ENCODE data around the gene SLC27A6. TPM values are rescaled to one million over a fixed set of nuclear protein-coding genes. Genes with fewer than 3 reads are reported as not detected.

SLC27A6 gene
- total RNA-seq, 1 donor from 2014 or later, result 1.1 TPM

DNA sequence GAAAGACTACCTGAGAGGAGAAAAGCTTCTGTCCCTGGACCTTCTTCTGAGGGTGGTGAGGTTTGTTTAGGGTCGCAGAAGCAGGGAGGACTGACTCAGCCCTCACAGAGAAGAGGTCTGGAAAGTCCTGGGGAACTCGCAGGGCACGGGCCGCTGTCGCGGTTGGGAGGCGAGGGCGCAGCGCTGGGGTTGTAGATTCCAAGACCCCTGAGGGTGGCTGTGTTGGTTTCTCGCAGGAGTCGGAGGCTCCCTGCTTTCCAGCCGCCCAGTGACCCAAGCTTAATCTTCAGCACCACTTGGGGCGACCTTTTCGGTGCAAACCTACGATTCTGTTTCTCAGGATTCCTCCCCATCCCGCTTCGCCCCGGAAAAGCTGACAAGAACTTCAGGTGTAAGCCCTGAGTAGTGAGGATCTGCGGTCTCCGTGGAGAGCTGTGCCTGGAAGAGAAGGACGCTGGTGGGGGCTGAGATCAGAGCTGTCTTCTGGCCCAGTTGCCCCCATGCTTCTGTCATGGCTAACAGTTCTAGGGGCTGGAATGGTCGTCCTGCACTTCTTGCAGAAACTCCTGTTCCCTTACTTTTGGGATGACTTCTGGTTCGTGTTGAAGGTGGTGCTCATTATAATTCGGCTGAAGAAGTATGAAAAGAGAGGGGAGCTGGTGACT, 482 bp downstream of the SLC27A6 start:
- Histone ChIP-seq H3K36me3 (ENCODE audit: control insufficient read depth, insufficient read depth, low read length) (no peaks in the 10 kb centered on the region), H3K4me3 (ENCODE audit: low read depth, low read length) (peak overlapping the region; percentile 31), H3K27me3 (ENCODE audit: control insufficient read depth, insufficient read depth, low read length) (peaks cover 3% of the 10 kb centered on the region)
- DNase-seq (ENCODE audit: low read depth) (no peak), FAIRE-seq (no peak)
- TF ChIP-seq, protein P1, sequence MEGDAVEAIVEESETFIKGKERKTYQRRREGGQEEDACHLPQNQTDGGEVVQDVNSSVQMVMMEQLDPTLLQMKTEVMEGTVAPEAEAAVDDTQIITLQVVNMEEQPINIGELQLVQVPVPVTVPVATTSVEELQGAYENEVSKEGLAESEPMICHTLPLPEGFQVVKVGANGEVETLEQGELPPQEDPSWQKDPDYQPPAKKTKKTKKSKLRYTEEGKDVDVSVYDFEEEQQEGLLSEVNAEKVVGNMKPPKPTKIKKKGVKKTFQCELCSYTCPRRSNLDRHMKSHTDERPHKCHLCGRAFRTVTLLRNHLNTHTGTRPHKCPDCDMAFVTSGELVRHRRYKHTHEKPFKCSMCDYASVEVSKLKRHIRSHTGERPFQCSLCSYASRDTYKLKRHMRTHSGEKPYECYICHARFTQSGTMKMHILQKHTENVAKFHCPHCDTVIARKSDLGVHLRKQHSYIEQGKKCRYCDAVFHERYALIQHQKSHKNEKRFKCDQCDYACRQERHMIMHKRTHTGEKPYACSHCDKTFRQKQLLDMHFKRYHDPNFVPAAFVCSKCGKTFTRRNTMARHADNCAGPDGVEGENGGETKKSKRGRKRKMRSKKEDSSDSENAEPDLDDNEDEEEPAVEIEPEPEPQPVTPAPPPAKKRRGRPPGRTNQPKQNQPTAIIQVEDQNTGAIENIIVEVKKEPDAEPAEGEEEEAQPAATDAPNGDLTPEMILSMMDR (IDR thresholded peaks at IDR 0.05; ENCODE audit: insufficient read depth, low read length, severe bottlenecking), result no peak

DNA sequence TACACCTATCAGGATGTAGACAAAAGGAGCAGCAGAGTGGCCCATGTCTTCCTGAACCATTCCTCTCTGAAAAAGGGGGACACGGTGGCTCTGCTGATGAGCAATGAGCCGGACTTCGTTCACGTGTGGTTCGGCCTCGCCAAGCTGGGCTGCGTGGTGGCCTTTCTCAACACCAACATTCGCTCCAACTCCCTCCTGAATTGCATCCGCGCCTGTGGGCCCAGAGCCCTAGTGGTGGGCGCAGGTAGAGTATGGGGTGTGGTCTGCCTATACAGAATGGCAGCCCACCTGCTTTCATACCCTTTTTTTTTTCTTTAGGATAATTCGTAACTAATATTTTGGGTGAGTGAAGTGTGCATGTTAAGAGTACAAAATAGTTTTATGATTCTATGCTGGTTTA, 1.1 kb downstream of the SLC27A6 start:
- TF ChIP-seq, protein P1 (IDR thresholded peaks at IDR 0.05; ENCODE audit: insufficient read depth, low read length, severe bottlenecking), result no peak
- Histone ChIP-seq H3K27me3 (ENCODE audit: control insufficient read depth, insufficient read depth, low read length) (peaks cover 3% of the 10 kb centered on the region), H3K4me3 (ENCODE audit: low read depth, low read length) (no peak overlapping the region), H3K36me3 (ENCODE audit: control insufficient read depth, insufficient read depth, low read length) (no peaks in the 10 kb centered on the region)
- FAIRE-seq (no peak), DNase-seq (ENCODE audit: low read depth) (no peak)

DNA sequence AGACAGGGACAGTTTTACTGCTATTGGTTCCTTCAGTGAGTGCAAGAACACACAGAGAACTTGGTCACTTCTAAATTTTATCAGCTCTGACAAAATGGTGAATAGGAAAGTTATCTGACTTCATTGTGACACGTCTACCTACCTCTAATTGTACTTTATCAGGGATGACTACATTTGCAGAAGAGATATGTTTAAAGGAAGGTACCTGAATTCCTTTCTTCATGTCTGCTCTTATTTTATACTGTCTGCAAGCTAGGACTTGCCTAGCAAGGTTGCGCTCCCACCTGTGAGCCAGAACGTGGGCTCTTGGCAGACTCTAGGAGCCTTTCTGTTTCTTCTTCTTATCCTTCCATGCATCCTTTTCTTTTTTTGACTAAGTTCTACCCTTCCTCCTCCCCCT, 1.6 kb downstream of the SLC27A6 start:
- H3K4me3 ChIP-seq (ENCODE audit: low read depth, low read length), result no peak overlapping the region
- DNase-seq (ENCODE audit: low read depth), result peak; percentile 54
- H3K27me3 ChIP-seq (ENCODE audit: control insufficient read depth, insufficient read depth, low read length), result peaks cover 3% of the 10 kb centered on the region
- no peak for FAIRE-seq
- no peaks in the 10 kb centered on the region for H3K36me3 ChIP-seq (ENCODE audit: control insufficient read depth, insufficient read depth, low read length)
- TF ChIP-seq, protein P1 (IDR thresholded peaks at IDR 0.05; ENCODE audit: insufficient read depth, low read length, severe bottlenecking), result no peak

DNA sequence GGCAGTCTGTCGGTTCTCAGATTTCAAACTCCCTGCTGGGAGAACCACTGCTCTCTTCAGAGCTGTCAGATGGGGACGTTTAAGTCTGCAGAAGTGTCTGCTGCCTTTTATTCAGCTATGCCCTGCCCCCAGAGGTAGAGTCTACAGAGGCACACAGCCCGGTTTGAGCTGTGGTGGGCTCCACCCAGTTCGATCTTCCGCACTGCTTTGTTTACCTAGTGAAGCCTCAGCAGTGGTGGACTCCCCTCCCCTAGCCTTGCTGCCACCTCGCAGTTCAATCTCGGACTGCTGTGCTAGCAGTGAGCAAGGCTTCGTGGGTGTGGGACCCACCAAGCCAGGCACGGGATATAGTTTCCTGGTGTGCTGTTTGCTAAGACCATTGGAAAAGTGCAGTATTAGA, 8.0 kb downstream of the SLC27A6 start:
- no peak overlapping the region for H3K4me3 ChIP-seq (ENCODE audit: low read depth, low read length)
- TF ChIP-seq, protein P1 (IDR thresholded peaks at IDR 0.05; ENCODE audit: insufficient read depth, low read length, severe bottlenecking), result no peak
- DNase-seq (ENCODE audit: low read depth), result no peak
- H3K27me3 ChIP-seq (ENCODE audit: control insufficient read depth, insufficient read depth, low read length), result no peaks in the 10 kb centered on the region
- no peak for FAIRE-seq
- H3K36me3 ChIP-seq (ENCODE audit: control insufficient read depth, insufficient read depth, low read length), result no peaks in the 10 kb centered on the region

DNA sequence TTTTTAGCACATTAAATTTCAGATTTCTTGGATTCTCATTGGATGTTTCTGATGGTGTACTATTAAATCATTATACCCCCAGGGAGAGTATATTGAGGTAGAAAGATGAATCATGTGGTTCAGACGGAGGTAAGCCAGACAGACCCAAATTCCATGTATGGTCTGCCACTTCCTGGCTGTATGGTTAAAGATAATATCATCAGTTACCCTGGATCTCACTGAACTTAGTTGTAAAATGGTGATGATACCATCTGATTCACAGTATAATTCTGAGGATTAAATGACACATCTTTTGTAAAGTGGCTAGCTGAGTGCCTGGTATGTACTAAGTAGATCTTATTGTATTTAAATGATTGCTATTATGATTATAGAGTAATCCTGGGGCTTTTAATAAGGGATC, 9.3 kb downstream of the SLC27A6 start:
- Histone ChIP-seq H3K36me3 (ENCODE audit: control insufficient read depth, insufficient read depth, low read length) (no peaks in the 10 kb centered on the region), H3K27me3 (ENCODE audit: control insufficient read depth, insufficient read depth, low read length) (no peaks in the 10 kb centered on the region), H3K4me3 (ENCODE audit: low read depth, low read length) (no peak overlapping the region)
- TF ChIP-seq, protein P1 (IDR thresholded peaks at IDR 0.05; ENCODE audit: insufficient read depth, low read length, severe bottlenecking), result no peak
- FAIRE-seq (no peak), DNase-seq (ENCODE audit: low read depth) (peak; percentile 71)

DNA sequence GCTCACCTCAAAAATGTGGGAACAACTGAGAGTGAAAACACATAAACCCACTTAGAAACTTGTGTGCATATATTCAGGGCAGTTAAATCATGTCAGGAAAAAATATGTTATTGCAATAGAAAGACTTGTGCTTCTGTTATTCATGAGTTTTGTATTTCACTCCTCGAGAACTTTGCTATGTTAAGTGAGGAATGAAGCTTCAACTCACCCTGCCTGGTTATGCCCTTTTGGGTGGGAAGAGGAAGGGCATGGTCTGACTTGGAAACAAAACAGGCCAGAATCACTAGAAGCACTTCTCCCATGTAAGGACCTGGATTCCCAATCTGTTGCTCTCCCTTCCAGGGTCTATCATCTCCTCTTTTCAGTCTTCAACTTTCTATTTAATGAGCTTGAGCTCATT, 14.5 kb downstream of the SLC27A6 start:
- DNase-seq (ENCODE audit: low read depth) (no peak), FAIRE-seq (no peak)
- TF ChIP-seq, protein P1 (IDR thresholded peaks at IDR 0.05; ENCODE audit: insufficient read depth, low read length, severe bottlenecking), result no peak
- no peaks in the 10 kb centered on the region for H3K27me3 ChIP-seq (ENCODE audit: control insufficient read depth, insufficient read depth, low read length)
- no peak overlapping the region for H3K4me3 ChIP-seq (ENCODE audit: low read depth, low read length)
- no peaks in the 10 kb centered on the region for H3K36me3 ChIP-seq (ENCODE audit: control insufficient read depth, insufficient read depth, low read length)
